Left ventricle myocardium inferior (tissue), 1 donor: ENCODE data around the gene CACFD1. TPM values are rescaled to one million over a fixed set of nuclear protein-coding genes. Genes with fewer than 3 reads are reported as not detected.

Experiments
- DNase-seq: peaks from one replicate; pipeline ENCODE4 v3.0.0-alpha.2; 2020
- H3K27ac ChIP-seq: fragments of 200-600 bp; replicated peaks from 2 replicates; pipeline ENCODE4 v1.8.0; 2021
- H3K27me3 ChIP-seq: fragments of 200-600 bp; 2 replicates; pipeline ENCODE4 v1.8.0; 2021; ENCODE audit warnings: low read depth
- H3K36me3 ChIP-seq: fragments of 200-600 bp; 2 replicates; pipeline ENCODE4 v1.8.0; 2021
- H3K4me1 ChIP-seq: fragments of 200-600 bp; 2 replicates; pipeline ENCODE4 v1.8.0; 2021
- H3K4me3 ChIP-seq: fragments of 200-600 bp; 2 replicates; pipeline ENCODE4 v1.8.0; 2021; ENCODE audit warnings: mild to moderate bottlenecking, moderate library complexity
- H3K9me3 ChIP-seq: fragments of 200-600 bp; replicated peaks from 2 replicates; pipeline ENCODE4 v1.8.0; 2021
- intact Hi-C: fragments of 100-400 bp; cut with micrococcal nuclease; formaldehyde crosslinking; loops from one replicate; pipeline ENCODE4 v1.11.0; 2022
- total RNA-seq: library from RNA; stranded (reverse); fragmentation: NEBNext Ultra II Directional; extraction: Animal tissue kit (Norgen Biotek cat#: 25700); gene quantifications from one replicate; pipeline ENCODE4 v1.2.1, GENCODE V29; 2021
- TF ChIP-seq, protein P1 (sequence below): fragments of 200-600 bp; IDR thresholded peaks from 2 replicates; pipeline ENCODE4 v1.8.0; 2021; ENCODE audit warnings: antibody characterized with exemption, mild to moderate bottlenecking, borderline replicate concordance
- donor health status: DM: no; HTN: yes; CAD: no; lungs with severe emphysema.

The CACFD1 gene
- total RNA-seq, 1 donor from 2014 or later: 11.5 TPM

DNA sequence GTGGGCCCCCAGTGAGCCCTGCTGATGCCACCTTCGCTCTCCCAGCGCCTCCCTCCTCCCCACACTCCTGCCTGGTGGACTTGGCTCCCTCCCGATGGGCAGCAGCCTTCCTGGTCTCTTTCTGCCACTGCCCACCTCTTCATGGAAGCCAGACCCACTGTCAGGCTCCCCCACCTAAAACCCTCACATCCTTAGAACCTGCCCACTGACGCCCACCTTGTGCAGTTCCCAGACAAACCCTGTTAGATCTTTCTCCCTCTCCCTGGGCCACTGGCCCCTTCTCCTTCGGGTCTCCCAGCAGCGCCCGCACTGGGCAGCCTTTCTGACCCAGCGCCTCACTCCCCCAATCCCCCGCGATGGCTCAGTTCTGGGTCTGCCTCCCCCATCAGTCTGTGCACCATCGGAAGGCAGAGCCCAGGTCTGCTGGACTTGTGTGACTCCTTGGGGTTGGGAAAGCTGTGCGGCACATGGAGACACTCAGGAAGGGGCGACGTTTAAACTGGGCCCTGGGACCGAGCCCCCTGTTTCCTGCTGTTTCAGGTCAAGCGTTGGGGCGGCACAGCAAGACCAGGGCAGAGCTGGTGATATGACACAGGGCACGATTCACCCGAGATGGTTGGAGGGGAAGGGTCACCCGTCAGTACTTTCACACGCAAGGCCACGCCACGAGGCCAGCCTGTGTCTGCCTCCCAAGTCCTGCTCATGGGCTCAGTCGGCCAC is 47.6 kb downstream of the CACFD1 start:
- peaks cover 33% of the 10 kb centered on the region for H3K4me1 ChIP-seq
- H3K4me3 ChIP-seq: no peak overlapping the region
- peaks cover 22% of the 10 kb centered on the region for H3K27me3 ChIP-seq
- peaks cover 10% of the 10 kb centered on the region for H3K9me3 ChIP-seq
- TF ChIP-seq, protein P1, sequence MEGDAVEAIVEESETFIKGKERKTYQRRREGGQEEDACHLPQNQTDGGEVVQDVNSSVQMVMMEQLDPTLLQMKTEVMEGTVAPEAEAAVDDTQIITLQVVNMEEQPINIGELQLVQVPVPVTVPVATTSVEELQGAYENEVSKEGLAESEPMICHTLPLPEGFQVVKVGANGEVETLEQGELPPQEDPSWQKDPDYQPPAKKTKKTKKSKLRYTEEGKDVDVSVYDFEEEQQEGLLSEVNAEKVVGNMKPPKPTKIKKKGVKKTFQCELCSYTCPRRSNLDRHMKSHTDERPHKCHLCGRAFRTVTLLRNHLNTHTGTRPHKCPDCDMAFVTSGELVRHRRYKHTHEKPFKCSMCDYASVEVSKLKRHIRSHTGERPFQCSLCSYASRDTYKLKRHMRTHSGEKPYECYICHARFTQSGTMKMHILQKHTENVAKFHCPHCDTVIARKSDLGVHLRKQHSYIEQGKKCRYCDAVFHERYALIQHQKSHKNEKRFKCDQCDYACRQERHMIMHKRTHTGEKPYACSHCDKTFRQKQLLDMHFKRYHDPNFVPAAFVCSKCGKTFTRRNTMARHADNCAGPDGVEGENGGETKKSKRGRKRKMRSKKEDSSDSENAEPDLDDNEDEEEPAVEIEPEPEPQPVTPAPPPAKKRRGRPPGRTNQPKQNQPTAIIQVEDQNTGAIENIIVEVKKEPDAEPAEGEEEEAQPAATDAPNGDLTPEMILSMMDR: no peak
- H3K27ac ChIP-seq: peak overlapping the region; percentile 66
- no peaks in the 10 kb centered on the region for H3K36me3 ChIP-seq
- intact Hi-C loops: no loop called here
- no peak for DNase-seq

DNA sequence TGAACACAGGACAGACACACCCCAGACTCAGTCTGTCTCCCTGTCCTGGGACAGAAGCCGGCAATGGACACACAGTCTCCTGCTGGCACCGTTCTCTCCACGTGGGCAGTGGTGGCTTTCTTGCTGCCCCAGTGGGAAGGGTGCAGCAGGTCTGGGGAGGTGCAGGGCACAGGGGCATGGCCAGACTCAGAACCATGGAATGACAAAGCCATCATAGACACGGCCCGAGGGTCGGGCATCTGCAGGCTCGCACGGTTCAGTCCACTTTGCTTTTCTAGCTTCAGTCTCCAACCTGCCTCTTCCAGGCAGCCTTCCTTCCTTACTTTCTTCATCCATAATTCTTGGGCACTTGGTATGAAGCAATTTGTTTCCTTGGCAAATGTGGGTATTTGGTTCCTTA is 48.3 kb downstream of the CACFD1 start:
- TF ChIP-seq, protein P1: no peak
- Histone ChIP-seq H3K27ac (no peak overlapping the region), H3K9me3 (peaks cover 3% of the 10 kb centered on the region), H3K4me3 (no peak overlapping the region), H3K36me3 (no peaks in the 10 kb centered on the region), H3K4me1 (peaks cover 35% of the 10 kb centered on the region), H3K27me3 (peaks cover 22% of the 10 kb centered on the region)
- intact Hi-C loops: no loop called here
- no peak for DNase-seq

DNA sequence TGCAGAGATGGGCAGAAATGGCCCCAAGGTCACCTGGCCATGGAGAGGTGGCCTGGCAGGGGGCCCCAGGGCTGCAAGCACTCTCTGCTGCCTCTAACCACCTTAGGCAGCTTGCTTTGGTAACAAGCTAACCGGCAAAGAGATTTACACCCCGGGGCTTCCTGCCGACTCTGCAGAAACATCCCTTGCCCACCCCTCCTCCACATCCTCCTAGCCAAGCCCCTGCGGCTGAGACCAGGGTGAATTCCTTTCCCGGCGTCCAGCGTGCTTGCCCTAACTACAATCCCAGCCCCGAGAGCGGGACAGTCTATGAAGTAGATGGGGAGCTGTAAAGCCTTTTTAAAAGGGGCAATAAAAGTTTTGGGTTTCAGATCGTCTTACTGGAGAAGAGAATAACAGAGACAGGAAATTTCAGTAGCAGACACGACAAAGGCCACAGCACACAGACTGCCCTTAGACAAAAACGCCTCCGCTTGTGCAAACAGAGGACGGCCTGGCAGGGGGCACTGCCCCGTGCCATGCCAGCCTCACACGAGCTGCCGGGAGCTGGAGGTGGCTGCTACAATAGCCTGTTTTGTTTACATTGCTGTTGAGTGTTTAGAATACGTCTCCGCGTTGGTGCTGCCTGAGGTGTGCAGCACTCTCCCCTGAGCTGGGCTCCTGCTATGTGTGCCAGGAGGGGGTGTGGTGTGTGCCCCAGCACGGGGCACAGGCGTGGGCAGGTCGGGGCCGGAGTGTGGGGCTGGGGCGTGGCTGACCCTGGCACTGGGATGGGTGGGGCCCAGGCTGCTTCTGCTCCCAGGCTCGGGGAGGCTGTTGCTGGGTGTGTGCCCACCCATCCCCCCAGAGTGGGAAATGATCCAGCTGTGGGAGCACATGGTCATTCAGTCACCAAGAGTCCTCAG is 49.7 kb downstream of the CACFD1 start:
- intact Hi-C loops: no loop called here
- Histone ChIP-seq H3K9me3 (no peaks in the 10 kb centered on the region), H3K4me1 (peaks cover 45% of the 10 kb centered on the region), H3K27ac (no peak overlapping the region), H3K27me3 (peaks cover 18% of the 10 kb centered on the region), H3K4me3 (no peak overlapping the region), H3K36me3 (no peaks in the 10 kb centered on the region)
- TF ChIP-seq, protein P1: no peak
- DNase-seq: no peak

DNA sequence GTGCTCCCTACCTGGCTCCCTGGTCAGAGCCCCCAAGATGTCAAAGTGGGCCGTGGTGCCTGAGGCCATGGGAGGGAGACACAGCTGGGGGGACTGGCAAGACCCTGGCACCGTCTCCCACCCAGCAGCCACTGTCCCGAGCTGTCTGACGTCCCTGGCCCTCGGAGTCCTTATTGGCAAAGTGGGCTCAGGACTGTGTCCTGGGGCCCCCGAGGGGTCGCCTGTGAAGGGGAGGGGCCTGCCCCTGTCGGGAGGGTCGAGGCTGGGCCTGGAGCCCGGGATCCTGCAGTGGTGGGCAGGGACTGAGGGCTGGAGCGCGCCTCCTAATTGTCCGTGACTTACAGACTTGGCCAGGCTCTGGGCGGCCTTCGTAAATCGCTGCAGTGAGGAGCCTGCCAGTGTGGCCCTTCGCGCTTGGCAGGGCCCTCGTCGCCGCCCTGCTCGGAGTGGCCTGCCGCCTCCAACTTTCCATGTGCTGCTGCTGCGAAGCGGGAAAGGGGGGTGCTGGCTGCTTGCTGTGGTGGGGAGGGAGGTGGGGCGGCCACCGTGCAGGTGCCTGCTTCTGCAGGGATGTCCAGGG is 51.2 kb downstream of the CACFD1 start:
- no peak for DNase-seq
- H3K9me3 ChIP-seq: no peaks in the 10 kb centered on the region
- intact Hi-C loops: no loop called here
- peaks cover 27% of the 10 kb centered on the region for H3K27me3 ChIP-seq
- H3K4me1 ChIP-seq: peaks cover 40% of the 10 kb centered on the region
- TF ChIP-seq, protein P1: no peak
- H3K27ac ChIP-seq: no peak overlapping the region
- no peak overlapping the region for H3K4me3 ChIP-seq
- no peaks in the 10 kb centered on the region for H3K36me3 ChIP-seq

DNA sequence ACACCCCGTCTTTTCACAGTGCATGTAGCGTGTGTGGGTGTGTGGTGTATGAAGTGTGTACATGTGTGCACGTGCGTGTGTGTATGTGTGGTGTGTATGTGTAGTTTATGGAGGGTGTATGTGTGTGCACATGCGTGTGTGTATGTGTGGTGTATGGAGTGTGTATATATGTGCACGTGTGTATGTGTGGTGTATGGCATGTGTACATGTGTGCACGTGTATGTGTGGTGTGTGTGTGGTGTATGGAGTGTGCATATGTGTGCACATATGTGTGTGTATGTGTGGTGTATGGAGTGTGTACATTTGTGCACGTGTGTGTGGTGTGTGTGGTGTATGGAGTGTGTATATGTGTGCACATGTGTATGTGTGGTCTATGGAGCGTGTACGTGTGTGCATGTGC is 51.8 kb downstream of the CACFD1 start:
- Histone ChIP-seq H3K36me3 (no peaks in the 10 kb centered on the region), H3K27ac (no peak overlapping the region), H3K4me3 (no peak overlapping the region), H3K27me3 (peaks cover 27% of the 10 kb centered on the region), H3K4me1 (peaks cover 34% of the 10 kb centered on the region), H3K9me3 (no peaks in the 10 kb centered on the region)
- intact Hi-C loops: no loop called here
- no peak for DNase-seq
- TF ChIP-seq, protein P1: no peak
